MCF 10A (cell line): ENCODE measurements around the gene RASGRP4. TPM values are rescaled to one million over a fixed set of nuclear protein-coding genes. Genes with fewer than 3 reads are reported as not detected.

ENCODE experiments used
- BruUV-seq: library from RNA; stranded (reverse); fragments of 400-500 nt; replicated peaks from 2 replicates; lab custom pipeline; 2021; lab: Mats Ljungman, UMichigan
- CTCF ChIA-PET: fragments of 300-600 bp; sonication (Branson Sonifier 250); formaldehyde crosslinking; extraction: SDS; loops from one replicate; lab custom pipeline; 2021; ENCODE audit warnings: antibody characterized with exemption, inconsistent platforms; lab: Yijun Ruan, JAX
- POLR2A ChIA-PET: fragments of 300-600, 350-650 bp; sonication (Branson Sonifier 250); formaldehyde crosslinking; extraction: SDS; loops from one replicate; lab custom pipeline; 2020; ENCODE audit warnings: antibody characterized with exemption, inconsistent platforms; lab: Yijun Ruan, JAX
- DNase-seq: peaks from one replicate; pipeline ENCODE4 v3.0.0-alpha.2; 2018; ENCODE audit not compliant: unreplicated experiment
- H3K27ac Mint-ChIP-seq: one replicate; pipeline ENCODE4 v1.8.0; 2022; ENCODE audit warnings: mild to moderate bottlenecking, low read depth, mixed read lengths; ENCODE audit not compliant: unreplicated experiment
- H3K27me3 Mint-ChIP-seq: one replicate; pipeline ENCODE4 v1.8.0; 2022; ENCODE audit warnings: mixed read lengths; ENCODE audit not compliant: insufficient read depth, unreplicated experiment
- H3K36me3 Mint-ChIP-seq: one replicate; pipeline ENCODE4 v1.8.0; 2022; ENCODE audit warnings: mild to moderate bottlenecking, moderate library complexity, mixed read lengths; ENCODE audit not compliant: insufficient read depth, unreplicated experiment
- H3K4me1 Mint-ChIP-seq: one replicate; pipeline ENCODE4 v1.8.0; 2022; ENCODE audit warnings: mixed read lengths; ENCODE audit not compliant: insufficient read depth, unreplicated experiment
- H3K4me3 Mint-ChIP-seq: one replicate; pipeline ENCODE4 v1.8.0; 2022; ENCODE audit warnings: mild to moderate bottlenecking, moderate library complexity, mixed read lengths; ENCODE audit not compliant: unreplicated experiment
- H3K9me3 Mint-ChIP-seq: one replicate; pipeline ENCODE4 v1.8.0; 2022; ENCODE audit warnings: mixed read lengths; ENCODE audit not compliant: unreplicated experiment
- intact Hi-C: fragments of 100-400 bp; cut with micrococcal nuclease; formaldehyde crosslinking; loops from 2 replicates; pipeline ENCODE4 v1.14.1; 2022
- total RNA-seq: library from RNA; stranded (reverse); gene quantifications from 2 replicates; pipeline ENCODE4 v1.2.3, GENCODE V29; 2022
- TF ChIP-seq, protein P1 (sequence below): fragments of 200-600 bp; IDR thresholded peaks from one replicate; pipeline ENCODE4 v1.8.0; 2022; ENCODE audit warnings: antibody characterized with exemption, mild to moderate bottlenecking; ENCODE audit not compliant: unreplicated experiment

RASGRP4 gene
- total RNA-seq, 1 experiment from 2014 or later: not detected

DNA sequence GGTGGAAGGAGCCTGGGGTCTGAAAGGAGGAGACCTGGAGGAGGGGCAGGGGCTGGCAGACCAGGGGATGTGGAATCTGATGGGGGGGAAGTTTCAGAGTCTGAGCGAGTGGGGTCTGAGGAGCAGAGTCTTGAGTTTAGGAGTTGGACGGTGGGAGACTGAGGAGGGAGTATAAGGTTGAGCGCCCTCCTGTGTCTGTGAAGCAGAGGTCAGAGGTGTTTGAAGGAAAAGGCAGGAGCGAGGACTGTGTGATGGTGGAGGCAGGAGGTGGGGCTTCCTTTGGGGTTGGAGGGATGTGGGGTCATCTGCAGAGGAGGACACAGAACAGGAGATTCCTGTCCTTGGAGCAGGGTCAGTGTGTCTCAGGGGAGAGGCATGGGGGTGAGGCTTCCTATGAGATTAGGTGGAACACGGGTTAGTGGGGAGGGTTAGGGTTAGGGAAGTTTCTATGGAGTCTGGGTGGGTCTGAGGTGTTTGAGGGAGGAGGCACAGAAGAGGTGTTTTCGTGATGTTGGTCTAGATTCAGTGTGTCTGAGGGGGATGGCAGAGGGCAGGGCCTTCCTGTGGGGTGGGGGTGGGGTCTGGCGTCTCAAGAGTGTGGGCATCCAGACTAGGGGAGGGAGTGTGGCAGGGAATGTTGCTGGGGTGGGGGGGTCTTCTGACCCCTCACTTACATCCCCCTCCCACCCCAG lies 15.8 kb upstream of the RASGRP4 start:
- DNase-seq: peak; percentile 6
- H3K4me1 Mint-ChIP-seq: no peaks in the 10 kb centered on the region
- CTCF ChIA-PET: no interaction called here
- no peaks in the 10 kb centered on the region for H3K9me3 Mint-ChIP-seq
- peaks cover 42% of the 10 kb centered on the region for H3K27me3 Mint-ChIP-seq
- H3K36me3 Mint-ChIP-seq: no peaks in the 10 kb centered on the region
- TF ChIP-seq, protein P1, sequence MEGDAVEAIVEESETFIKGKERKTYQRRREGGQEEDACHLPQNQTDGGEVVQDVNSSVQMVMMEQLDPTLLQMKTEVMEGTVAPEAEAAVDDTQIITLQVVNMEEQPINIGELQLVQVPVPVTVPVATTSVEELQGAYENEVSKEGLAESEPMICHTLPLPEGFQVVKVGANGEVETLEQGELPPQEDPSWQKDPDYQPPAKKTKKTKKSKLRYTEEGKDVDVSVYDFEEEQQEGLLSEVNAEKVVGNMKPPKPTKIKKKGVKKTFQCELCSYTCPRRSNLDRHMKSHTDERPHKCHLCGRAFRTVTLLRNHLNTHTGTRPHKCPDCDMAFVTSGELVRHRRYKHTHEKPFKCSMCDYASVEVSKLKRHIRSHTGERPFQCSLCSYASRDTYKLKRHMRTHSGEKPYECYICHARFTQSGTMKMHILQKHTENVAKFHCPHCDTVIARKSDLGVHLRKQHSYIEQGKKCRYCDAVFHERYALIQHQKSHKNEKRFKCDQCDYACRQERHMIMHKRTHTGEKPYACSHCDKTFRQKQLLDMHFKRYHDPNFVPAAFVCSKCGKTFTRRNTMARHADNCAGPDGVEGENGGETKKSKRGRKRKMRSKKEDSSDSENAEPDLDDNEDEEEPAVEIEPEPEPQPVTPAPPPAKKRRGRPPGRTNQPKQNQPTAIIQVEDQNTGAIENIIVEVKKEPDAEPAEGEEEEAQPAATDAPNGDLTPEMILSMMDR: no peak
- intact Hi-C loops: no loop called here
- no peak overlapping the region for H3K27ac Mint-ChIP-seq
- no TSS peak for BruUV-seq
- no peak overlapping the region for H3K4me3 Mint-ChIP-seq
- POLR2A ChIA-PET: no interaction called here

DNA sequence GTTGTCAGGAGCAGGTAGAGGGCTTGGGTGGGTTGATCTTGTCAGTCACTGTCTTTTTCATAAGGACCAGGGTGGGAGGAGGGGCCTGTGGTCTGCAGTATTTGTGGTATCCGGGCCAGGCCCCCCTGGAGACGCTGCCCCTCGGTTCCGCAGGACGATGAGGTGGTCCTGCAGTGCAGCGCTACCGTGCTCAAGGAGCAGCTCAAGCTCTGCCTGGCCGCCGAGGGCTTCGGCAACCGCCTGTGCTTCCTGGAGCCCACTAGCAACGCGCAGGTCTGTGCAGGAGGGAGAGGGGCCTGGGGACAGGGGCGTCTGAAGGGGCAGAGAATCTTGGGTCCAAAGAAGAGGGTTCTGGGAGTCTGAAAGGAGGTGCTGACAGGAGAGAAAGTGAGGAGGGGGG lies 14.6 kb upstream of the RASGRP4 start:
- ChIA-PET POLR2A (no interaction called here), CTCF (interaction anchor here (0.6 kb wide), 1 partner anchor 38 kb away, joined by 3 read pairs; the partner anchor contains the start of gene FAM98C)
- TF ChIP-seq, protein P1: no peak
- peaks cover 31% of the 10 kb centered on the region for H3K27me3 Mint-ChIP-seq
- no peaks in the 10 kb centered on the region for H3K4me1 Mint-ChIP-seq
- H3K9me3 Mint-ChIP-seq: no peaks in the 10 kb centered on the region
- no peak overlapping the region for H3K27ac Mint-ChIP-seq
- H3K36me3 Mint-ChIP-seq: no peaks in the 10 kb centered on the region
- no TSS peak for BruUV-seq
- intact Hi-C loops: no loop called here
- no peak for DNase-seq
- H3K4me3 Mint-ChIP-seq: no peak overlapping the region

DNA sequence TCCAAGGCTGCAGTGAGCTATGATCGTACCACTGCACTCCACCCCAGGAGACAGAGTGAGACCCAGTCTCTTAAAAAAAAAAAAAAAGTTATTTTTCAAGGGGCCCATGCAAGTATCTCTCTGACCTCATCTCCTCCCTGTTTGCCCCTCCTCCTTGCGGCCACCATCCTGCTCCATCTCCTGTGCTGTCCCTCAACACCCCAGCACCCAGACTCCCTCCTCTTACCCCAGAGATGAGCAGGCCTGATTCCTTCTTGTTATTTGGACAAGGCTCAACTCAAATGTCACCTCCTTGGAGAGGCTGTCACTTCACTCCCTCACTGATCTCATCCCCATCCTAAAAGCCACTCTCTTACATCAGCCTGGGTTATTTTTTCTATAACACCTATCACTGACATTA lies 11.9 kb upstream of the RASGRP4 start:
- Mint-ChIP-seq H3K36me3 (no peaks in the 10 kb centered on the region), H3K4me1 (no peaks in the 10 kb centered on the region), H3K27ac (no peak overlapping the region), H3K27me3 (peaks cover 24% of the 10 kb centered on the region), H3K9me3 (no peaks in the 10 kb centered on the region), H3K4me3 (no peak overlapping the region)
- TF ChIP-seq, protein P1: no peak
- intact Hi-C loops: no loop called here
- no TSS peak for BruUV-seq
- DNase-seq: no peak
- ChIA-PET CTCF (interaction anchor here (0.5 kb wide), 1 partner anchor 47 kb away, joined by 4 read pairs; no protein-coding TSS in a partner anchor), POLR2A (no interaction called here)

DNA sequence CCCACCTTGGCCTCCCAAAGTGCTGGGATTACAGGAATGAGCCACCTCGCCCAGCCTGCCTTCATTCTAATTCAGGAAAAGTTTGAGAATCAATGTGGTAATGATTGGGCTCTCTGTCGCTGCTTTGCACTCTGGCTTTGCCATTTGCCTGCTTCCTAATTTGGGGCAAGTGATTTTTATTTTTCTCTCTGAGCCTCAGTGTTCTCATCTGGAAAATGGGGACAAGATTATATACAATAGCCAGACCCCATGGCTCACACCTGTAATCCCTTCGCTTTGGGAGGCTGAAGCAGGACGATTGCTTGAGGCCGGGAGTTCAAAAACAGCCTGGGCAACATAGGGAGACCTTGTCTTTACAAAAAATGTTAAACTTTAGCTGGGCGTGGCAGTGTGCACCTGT lies 11.3 kb upstream of the RASGRP4 start:
- Mint-ChIP-seq H3K4me1 (no peaks in the 10 kb centered on the region), H3K27ac (no peak overlapping the region), H3K27me3 (peaks cover 24% of the 10 kb centered on the region), H3K4me3 (no peak overlapping the region), H3K36me3 (no peaks in the 10 kb centered on the region), H3K9me3 (no peaks in the 10 kb centered on the region)
- TF ChIP-seq, protein P1: no peak
- no peak for DNase-seq
- BruUV-seq: no TSS peak
- ChIA-PET CTCF (no interaction called here), POLR2A (no interaction called here)
- intact Hi-C loops: no loop called here
